ENCODE measurements around the gene ATP6V1A.

GRCh38 chr3:113698213-113698742 lies 48.6 kb upstream of the ATP6V1A start:
- TF ChIP-seq CTCF (IDR thresholded peaks at IDR 0.05; ENCODE audit: borderline replicate concordance, extremely low read depth, low read length, poor library complexity, severe bottlenecking), result no peak
- no peak for TF ChIP-seq EZH2 (IDR thresholded peaks at IDR 0.05; ENCODE audit: borderline replicate concordance, low read depth, low read length, severe bottlenecking)

Data from DND-41 (cell line).